ENCODE data around the gene TMCO5A.

GRCh38 chr15:37979671-37980409 is 45.4 kb downstream of the TMCO5A start:
- TF ChIP-seq, protein P1, sequence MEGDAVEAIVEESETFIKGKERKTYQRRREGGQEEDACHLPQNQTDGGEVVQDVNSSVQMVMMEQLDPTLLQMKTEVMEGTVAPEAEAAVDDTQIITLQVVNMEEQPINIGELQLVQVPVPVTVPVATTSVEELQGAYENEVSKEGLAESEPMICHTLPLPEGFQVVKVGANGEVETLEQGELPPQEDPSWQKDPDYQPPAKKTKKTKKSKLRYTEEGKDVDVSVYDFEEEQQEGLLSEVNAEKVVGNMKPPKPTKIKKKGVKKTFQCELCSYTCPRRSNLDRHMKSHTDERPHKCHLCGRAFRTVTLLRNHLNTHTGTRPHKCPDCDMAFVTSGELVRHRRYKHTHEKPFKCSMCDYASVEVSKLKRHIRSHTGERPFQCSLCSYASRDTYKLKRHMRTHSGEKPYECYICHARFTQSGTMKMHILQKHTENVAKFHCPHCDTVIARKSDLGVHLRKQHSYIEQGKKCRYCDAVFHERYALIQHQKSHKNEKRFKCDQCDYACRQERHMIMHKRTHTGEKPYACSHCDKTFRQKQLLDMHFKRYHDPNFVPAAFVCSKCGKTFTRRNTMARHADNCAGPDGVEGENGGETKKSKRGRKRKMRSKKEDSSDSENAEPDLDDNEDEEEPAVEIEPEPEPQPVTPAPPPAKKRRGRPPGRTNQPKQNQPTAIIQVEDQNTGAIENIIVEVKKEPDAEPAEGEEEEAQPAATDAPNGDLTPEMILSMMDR (IDR thresholded peaks at IDR 0.05; ENCODE audit: extremely low read depth in 1 of 2, insufficient read depth in 1 of 2, low read depth in 1 of 2, low read length in 2 of 2) = no peak
- TF ChIP-seq JUN (IDR thresholded peaks at IDR 0.05; ENCODE audit: borderline replicate concordance, insufficient read depth, insufficient read length, low read depth) (no peak), POLR2AphosphoS5 (IDR thresholded peaks at IDR 0.05; ENCODE audit: insufficient read depth, low read depth, low read length) (no peak), POLR2A (IDR thresholded peaks at IDR 0.05; ENCODE audit: low read depth, low read length) (no peak), FOS (IDR thresholded peaks at IDR 0.05; ENCODE audit: borderline replicate concordance, insufficient read depth, low read length) (no peak), EZH2 (IDR thresholded peaks at IDR 0.05; ENCODE audit: borderline replicate concordance, low read depth, low read length, severe bottlenecking) (no peak), MYC (IDR thresholded peaks at IDR 0.05; ENCODE audit: low read depth, low read length) (no peak)
- TF ChIP-seq, protein P2, sequence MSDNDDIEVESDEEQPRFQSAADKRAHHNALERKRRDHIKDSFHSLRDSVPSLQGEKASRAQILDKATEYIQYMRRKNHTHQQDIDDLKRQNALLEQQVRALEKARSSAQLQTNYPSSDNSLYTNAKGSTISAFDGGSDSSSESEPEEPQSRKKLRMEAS (IDR thresholded peaks at IDR 0.05; ENCODE audit: insufficient read depth, insufficient read length) = no peak

Data from endothelial cell of umbilical vein (primary cell).